ENCODE data around the gene FAM8A1.

Gene FAM8A1

GRCh38 chr6:17615794-17616193, 15.7 kb downstream of the FAM8A1 start:
- H3K27me3 ChIP-seq (ENCODE audit: insufficient read depth, low read length): no peaks in the 10 kb centered on the region
- peaks cover 46% of the 10 kb centered on the region for H3K36me3 ChIP-seq (ENCODE audit: insufficient read depth, low read length)

GRCh38 chr6:17621003-17621402, 20.9 kb downstream of the FAM8A1 start:
- no peaks in the 10 kb centered on the region for H3K27me3 ChIP-seq (ENCODE audit: insufficient read depth, low read length)
- H3K4me3 ChIP-seq (ENCODE audit: low read length): no peak overlapping the region
- peaks cover 74% of the 10 kb centered on the region for H3K36me3 ChIP-seq (ENCODE audit: insufficient read depth, low read length)
- H3K9me3 ChIP-seq (ENCODE audit: low read length): no peaks in the 10 kb centered on the region
- no peak overlapping the region for H2AFZ ChIP-seq (ENCODE audit: low read depth, low read length)
- H3K4me1 ChIP-seq (ENCODE audit: insufficient read depth, low read length): no peaks in the 10 kb centered on the region

More at GRCh38 chr6:17615794-17616193, 15.7 kb downstream of the FAM8A1 start:
- no peak overlapping the region for H3K4me3 ChIP-seq (ENCODE audit: low read length)
- H2AFZ ChIP-seq (ENCODE audit: low read depth, low read length): no peak overlapping the region
- no peaks in the 10 kb centered on the region for H3K9me3 ChIP-seq (ENCODE audit: low read length)
- H3K4me1 ChIP-seq (ENCODE audit: insufficient read depth, low read length): no peaks in the 10 kb centered on the region

GRCh38 chr6:17622144-17622543, 22.0 kb downstream of the FAM8A1 start:
- Histone ChIP-seq H3K4me3 (ENCODE audit: low read length) (no peak overlapping the region), H2AFZ (ENCODE audit: low read depth, low read length) (no peak overlapping the region), H3K36me3 (ENCODE audit: insufficient read depth, low read length) (peaks cover 79% of the 10 kb centered on the region), H3K4me1 (ENCODE audit: insufficient read depth, low read length) (no peaks in the 10 kb centered on the region), H3K27me3 (ENCODE audit: insufficient read depth, low read length) (no peaks in the 10 kb centered on the region), H3K9me3 (ENCODE audit: low read length) (no peaks in the 10 kb centered on the region)

GRCh38 chr6:17624396-17624795, 24.3 kb downstream of the FAM8A1 start:
- Histone ChIP-seq H3K4me1 (ENCODE audit: insufficient read depth, low read length) (no peaks in the 10 kb centered on the region), H3K9me3 (ENCODE audit: low read length) (no peaks in the 10 kb centered on the region), H2AFZ (ENCODE audit: low read depth, low read length) (no peak overlapping the region), H3K4me3 (ENCODE audit: low read length) (no peak overlapping the region), H3K36me3 (ENCODE audit: insufficient read depth, low read length) (peaks cover 87% of the 10 kb centered on the region), H3K27me3 (ENCODE audit: insufficient read depth, low read length) (no peaks in the 10 kb centered on the region)

- Histone ChIP-seq H3K36me3 (ENCODE audit: insufficient read depth, low read length) (peaks cover 90% of the 10 kb centered on the region), H3K4me1 (ENCODE audit: insufficient read depth, low read length) (no peaks in the 10 kb centered on the region), H3K9me3 (ENCODE audit: low read length) (no peaks in the 10 kb centered on the region), H2AFZ (ENCODE audit: low read depth, low read length) (no peak overlapping the region), H3K4me3 (ENCODE audit: low read length) (no peak overlapping the region), H3K27me3 (ENCODE audit: insufficient read depth, low read length) (no peaks in the 10 kb centered on the region)
Measured at GRCh38 chr6:17628873-17629272, 28.8 kb downstream of the FAM8A1 start.

- Histone ChIP-seq H3K9me3 (ENCODE audit: low read length) (no peaks in the 10 kb centered on the region), H3K27me3 (ENCODE audit: insufficient read depth, low read length) (no peaks in the 10 kb centered on the region), H3K4me1 (ENCODE audit: insufficient read depth, low read length) (no peaks in the 10 kb centered on the region), H3K36me3 (ENCODE audit: insufficient read depth, low read length) (peaks cover 81% of the 10 kb centered on the region), H3K4me3 (ENCODE audit: low read length) (no peak overlapping the region), H2AFZ (ENCODE audit: low read depth, low read length) (no peak overlapping the region)
Measured at GRCh38 chr6:17629824-17630510, 29.9 kb downstream of the FAM8A1 start.

- H2AFZ ChIP-seq (ENCODE audit: low read depth, low read length): no peak overlapping the region
- H3K9me3 ChIP-seq (ENCODE audit: low read length): no peaks in the 10 kb centered on the region
- no peaks in the 10 kb centered on the region for H3K27me3 ChIP-seq (ENCODE audit: insufficient read depth, low read length)
- H3K4me3 ChIP-seq (ENCODE audit: low read length): no peak overlapping the region
- no peaks in the 10 kb centered on the region for H3K4me1 ChIP-seq (ENCODE audit: insufficient read depth, low read length)
- peaks cover 82% of the 10 kb centered on the region for H3K36me3 ChIP-seq (ENCODE audit: insufficient read depth, low read length)
Measured at GRCh38 chr6:17630511-17631073, 30.5 kb downstream of the FAM8A1 start.

- Histone ChIP-seq H3K4me3 (ENCODE audit: low read length) (no peak overlapping the region), H3K27me3 (ENCODE audit: insufficient read depth, low read length) (no peaks in the 10 kb centered on the region), H3K9me3 (ENCODE audit: low read length) (no peaks in the 10 kb centered on the region), H3K4me1 (ENCODE audit: insufficient read depth, low read length) (no peaks in the 10 kb centered on the region), H2AFZ (ENCODE audit: low read depth, low read length) (no peak overlapping the region), H3K36me3 (ENCODE audit: insufficient read depth, low read length) (peaks cover 83% of the 10 kb centered on the region)
Measured at GRCh38 chr6:17632934-17633333, 32.8 kb downstream of the FAM8A1 start.

- H3K9me3 ChIP-seq (ENCODE audit: low read length): no peaks in the 10 kb centered on the region
- H3K4me3 ChIP-seq (ENCODE audit: low read length): no peak overlapping the region
- H2AFZ ChIP-seq (ENCODE audit: low read depth, low read length): no peak overlapping the region
- peaks cover 83% of the 10 kb centered on the region for H3K36me3 ChIP-seq (ENCODE audit: insufficient read depth, low read length)
- H3K27me3 ChIP-seq (ENCODE audit: insufficient read depth, low read length): no peaks in the 10 kb centered on the region
- H3K4me1 ChIP-seq (ENCODE audit: insufficient read depth, low read length): no peaks in the 10 kb centered on the region
Measured at GRCh38 chr6:17633465-17634188, 33.5 kb downstream of the FAM8A1 start.

GRCh38 chr6:17635568-17635967, 35.5 kb downstream of the FAM8A1 start:
- H3K36me3 ChIP-seq (ENCODE audit: insufficient read depth, low read length): peaks cover 81% of the 10 kb centered on the region
- no peak overlapping the region for H3K4me3 ChIP-seq (ENCODE audit: low read length)
- no peak overlapping the region for H2AFZ ChIP-seq (ENCODE audit: low read depth, low read length)
- H3K9me3 ChIP-seq (ENCODE audit: low read length): no peaks in the 10 kb centered on the region
- H3K27me3 ChIP-seq (ENCODE audit: insufficient read depth, low read length): no peaks in the 10 kb centered on the region
- no peaks in the 10 kb centered on the region for H3K4me1 ChIP-seq (ENCODE audit: insufficient read depth, low read length)

GRCh38 chr6:17638212-17638715, 38.2 kb downstream of the FAM8A1 start:
- peaks cover 7% of the 10 kb centered on the region for H3K9me3 ChIP-seq (ENCODE audit: low read length)
- H3K4me3 ChIP-seq (ENCODE audit: low read length): no peak overlapping the region
- H3K27me3 ChIP-seq (ENCODE audit: insufficient read depth, low read length): no peaks in the 10 kb centered on the region
- H2AFZ ChIP-seq (ENCODE audit: low read depth, low read length): no peak overlapping the region
- H3K36me3 ChIP-seq (ENCODE audit: insufficient read depth, low read length): peaks cover 76% of the 10 kb centered on the region
- no peaks in the 10 kb centered on the region for H3K4me1 ChIP-seq (ENCODE audit: insufficient read depth, low read length)

GRCh38 chr6:17640477-17640917, 40.4 kb downstream of the FAM8A1 start:
- Histone ChIP-seq H3K9me3 (ENCODE audit: low read length) (peaks cover 7% of the 10 kb centered on the region), H3K27me3 (ENCODE audit: insufficient read depth, low read length) (no peaks in the 10 kb centered on the region), H3K36me3 (ENCODE audit: insufficient read depth, low read length) (peaks cover 85% of the 10 kb centered on the region), H2AFZ (ENCODE audit: low read depth, low read length) (no peak overlapping the region), H3K4me3 (ENCODE audit: low read length) (no peak overlapping the region), H3K4me1 (ENCODE audit: insufficient read depth, low read length) (no peaks in the 10 kb centered on the region)

- Histone ChIP-seq H3K4me1 (ENCODE audit: insufficient read depth, low read length) (no peaks in the 10 kb centered on the region), H3K27me3 (ENCODE audit: insufficient read depth, low read length) (no peaks in the 10 kb centered on the region), H3K36me3 (ENCODE audit: insufficient read depth, low read length) (peaks cover 75% of the 10 kb centered on the region), H3K4me3 (ENCODE audit: low read length) (no peak overlapping the region), H3K9me3 (ENCODE audit: low read length) (no peaks in the 10 kb centered on the region), H2AFZ (ENCODE audit: low read depth, low read length) (no peak overlapping the region)
Measured at GRCh38 chr6:17648745-17649144, 48.6 kb downstream of the FAM8A1 start.
